GM21528 (cell line): ENCODE data around the gene SAFB.

ENCODE experiments used
- ATAC-seq: cut with Tn5 transposase; IDR thresholded peaks from one replicate; pipeline ENCODE4 v1.9.1; 2021; ENCODE audit warnings: mild to moderate bottlenecking, moderate library complexity; ENCODE audit not compliant: unreplicated experiment, low FRiP score

SAFB gene

GRCh38 chr19:5663904-5664303 is 41.0 kb downstream of the SAFB start:
- ATAC-seq = no peak

- no peak for ATAC-seq
Observed at GRCh38 chr19:5664515-5664914, 41.6 kb downstream of the SAFB start.

- no peak for ATAC-seq
Observed at GRCh38 chr19:5665781-5666513, 43.1 kb downstream of the SAFB start.

GRCh38 chr19:5666921-5667610 is 44.2 kb downstream of the SAFB start:
- ATAC-seq = no peak

- ATAC-seq = no peak
Observed at GRCh38 chr19:5667751-5668271, 44.9 kb downstream of the SAFB start.

- ATAC-seq = no peak
Observed at GRCh38 chr19:5669212-5669611, 46.3 kb downstream of the SAFB start.

- no peak for ATAC-seq
Observed at GRCh38 chr19:5671600-5671999, 48.7 kb downstream of the SAFB start.

GRCh38 chr19:5672708-5673459 is 50.0 kb downstream of the SAFB start:
- no peak for ATAC-seq

GRCh38 chr19:5673752-5674151 is 50.9 kb downstream of the SAFB start:
- no peak for ATAC-seq

GRCh38 chr19:5674714-5675113 is 51.8 kb downstream of the SAFB start:
- no peak for ATAC-seq

- ATAC-seq = no peak
Observed at GRCh38 chr19:5676105-5676771, 53.4 kb downstream of the SAFB start.

- ATAC-seq = no peak
Observed at GRCh38 chr19:5676772-5677105, 53.9 kb downstream of the SAFB start.

GRCh38 chr19:5677136-5677535 is 54.3 kb downstream of the SAFB start:
- ATAC-seq = no peak

GRCh38 chr19:5677580-5677979 is 54.7 kb downstream of the SAFB start:
- ATAC-seq = no peak

GRCh38 chr19:5678071-5678718 is 55.3 kb downstream of the SAFB start:
- ATAC-seq = no peak

- no peak for ATAC-seq
Observed at GRCh38 chr19:5679289-5680083, 56.6 kb downstream of the SAFB start.

- ATAC-seq = no peak
Observed at GRCh38 chr19:5680084-5680436, 57.2 kb downstream of the SAFB start.

GRCh38 chr19:5680437-5681368 is 57.8 kb downstream of the SAFB start, which contains the start of the genes HSD11B1L and MICOS13:
Gene HSD11B1L (plus strand): TSS chr19:5681027. CDS start chr19:5684833, 3,806 bp downstream.
Gene MICOS13 (minus strand): TSS chr19:5680516. CDS start chr19:5680486, 30 bp downstream.
- ATAC-seq = peak; percentile 80
